Mesodermal cell (in vitro differentiated cells): ENCODE measurements around the gene ASH1L.

Experiments used
- H3K27ac ChIP-seq: 2 replicates; pipeline ENCODE4 v1.7.0; 2013; ENCODE audit warnings: mild to moderate bottlenecking, low read depth, low read length, moderate library complexity; ENCODE audit not compliant: severe bottlenecking
- H3K36me3 ChIP-seq: 2 replicates; pipeline ENCODE4 v1.7.1; 2013; ENCODE audit warnings: mild to moderate bottlenecking, low read length, moderate library complexity; ENCODE audit not compliant: control insufficient read depth, insufficient read depth
- H3K4me1 ChIP-seq: one replicate; pipeline ENCODE4 v1.7.1; 2013; ENCODE audit warnings: mild to moderate bottlenecking, low read length; ENCODE audit not compliant: insufficient read depth, control insufficient read depth, poor library complexity, severe bottlenecking
- H3K4me3 ChIP-seq: 2 replicates; pipeline ENCODE4 v1.7.0; 2013; ENCODE audit warnings: low read length, control low read depth, mild to moderate bottlenecking; ENCODE audit not compliant: insufficient read depth, poor library complexity, severe bottlenecking; ENCODE audit errors: extremely low read depth
- H3K9me3 ChIP-seq: 2 replicates; pipeline ENCODE4 v1.7.1; 2013; ENCODE audit warnings: mild to moderate bottlenecking, low read length, moderate library complexity; ENCODE audit not compliant: control insufficient read depth
- WGBS, 2 experiments: methylation state at CpG; one replicate each; pipeline ENCODE4 v1.1.5; 2013; ENCODE audit warnings: missing lambda C conversion rate in 2 of 2; ENCODE audit not compliant: insufficient coverage in 2 of 2; 5-methylcytosine and 5-hydroxymethylcytosine counted together

Gene ASH1L

GRCh38 chr1:155471891-155472290 is 90.7 kb downstream of the ASH1L start:
- Histone ChIP-seq H3K9me3 (peaks cover 22% of the 10 kb centered on the region), H3K4me1 (peaks cover 6% of the 10 kb centered on the region), H3K27ac (no peak overlapping the region), H3K36me3 (peaks cover 37% of the 10 kb centered on the region), H3K4me3 (no peak overlapping the region)
- 91 to 99% methylated on average over 5 of the region's 5 CpGs for WGBS, 2 experiments

DNA sequence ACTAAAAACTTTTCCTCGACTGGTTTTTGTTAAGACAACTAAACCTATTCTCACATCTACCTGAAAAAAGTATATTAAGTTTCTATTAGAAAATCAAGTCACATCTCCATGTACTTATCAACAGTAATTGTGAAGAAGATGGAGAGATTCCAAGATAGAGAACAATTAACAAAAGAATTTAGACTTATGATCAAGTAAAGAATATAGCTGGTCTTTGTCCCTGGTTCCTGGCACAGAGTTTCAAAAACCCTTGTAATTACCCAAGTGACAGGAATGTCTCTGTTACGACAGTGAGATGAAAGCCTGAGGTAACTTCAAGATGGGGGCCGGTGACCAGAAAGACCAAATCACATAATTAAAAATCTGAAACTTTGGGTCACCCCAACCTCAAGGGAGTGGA is 91.6 kb downstream of the ASH1L start:
- Histone ChIP-seq H3K36me3 (peaks cover 35% of the 10 kb centered on the region), H3K9me3 (peaks cover 22% of the 10 kb centered on the region), H3K4me3 (no peak overlapping the region), H3K4me1 (peaks cover 6% of the 10 kb centered on the region), H3K27ac (no peak overlapping the region)
- 100% methylated on average over 1 of the region's 3 CpGs; no CpG with 5 or more reads in 1 of the 2 experiments for WGBS, 2 experiments

GRCh38 chr1:155466996-155467395 is 95.6 kb downstream of the ASH1L start:
- peak overlapping the region; percentile 57 for H3K27ac ChIP-seq

DNA sequence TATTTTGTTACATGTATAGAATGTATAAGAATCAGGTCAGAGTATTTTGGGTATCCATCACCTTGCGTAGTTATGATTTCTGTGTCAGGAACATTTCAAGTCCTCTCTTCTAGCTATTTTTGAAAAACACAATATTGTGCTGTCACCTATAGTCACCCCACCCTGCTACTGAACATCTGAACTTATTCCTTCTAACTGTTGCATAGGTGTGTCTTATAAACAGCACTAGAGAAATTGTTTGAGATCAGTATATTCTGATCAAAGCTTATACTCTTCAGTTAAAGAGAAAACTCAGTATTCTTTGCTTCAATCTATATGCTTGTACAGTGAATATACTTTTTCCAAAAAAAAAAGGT is 96.0 kb downstream of the ASH1L start:
- Histone ChIP-seq H3K9me3 (peaks cover 7% of the 10 kb centered on the region), H3K4me3 (no peak overlapping the region), H3K27ac (peak overlapping the region; percentile 16), H3K36me3 (peaks cover 12% of the 10 kb centered on the region), H3K4me1 (peaks cover 10% of the 10 kb centered on the region)
- 100% methylated on average over 1 of the region's 1 CpG; no CpG with 5 or more reads in 1 of the 2 experiments for WGBS, 2 experiments

More at GRCh38 chr1:155466996-155467395, 95.6 kb downstream of the ASH1L start:
- H3K4me1 ChIP-seq, result peaks cover 10% of the 10 kb centered on the region
- peaks cover 15% of the 10 kb centered on the region for H3K36me3 ChIP-seq
- peaks cover 11% of the 10 kb centered on the region for H3K9me3 ChIP-seq
- H3K4me3 ChIP-seq, result no peak overlapping the region

DNA sequence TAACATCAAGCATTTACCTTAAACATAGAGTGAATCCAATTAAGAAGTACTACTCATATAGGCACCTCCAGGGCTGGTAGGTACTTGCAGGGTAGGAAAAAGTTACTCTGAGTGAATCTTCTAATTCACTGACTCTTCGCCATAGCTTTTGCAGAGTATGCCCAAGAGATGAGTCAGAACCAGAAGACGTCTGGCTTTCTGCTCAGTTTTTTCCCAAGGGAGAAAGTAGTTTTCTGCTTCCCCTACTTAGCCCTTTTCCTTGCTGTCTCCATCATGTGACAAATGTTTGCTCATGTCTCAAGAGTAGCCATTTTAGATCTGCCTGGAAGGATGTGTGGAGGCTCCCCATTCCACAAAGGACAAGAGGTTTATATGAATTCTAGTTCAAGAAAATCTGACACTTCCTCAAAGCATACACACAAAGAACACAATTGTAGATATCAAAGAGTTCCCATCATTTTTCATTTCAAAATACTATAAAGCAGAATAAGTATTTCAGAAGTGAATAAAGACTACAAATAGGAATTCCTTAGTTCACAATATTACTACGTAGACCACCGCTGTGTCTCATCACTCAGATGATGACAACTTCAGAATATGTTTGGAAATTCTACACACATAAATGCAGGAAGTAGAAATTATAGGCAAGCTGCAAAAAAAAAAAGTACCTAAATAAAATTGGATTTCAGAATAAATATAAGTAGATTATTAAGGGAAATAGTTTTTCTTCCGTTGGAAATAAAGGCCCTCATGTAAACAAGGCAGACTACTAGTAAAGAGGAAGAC is 98.5 kb downstream of the ASH1L start:
- 80 to 83% methylated on average over 1 to 2 of the region's 5 CpGs for WGBS, 2 experiments

GRCh38 chr1:155458111-155458510 is 104.5 kb downstream of the ASH1L start:
- Histone ChIP-seq H3K9me3 (no peaks in the 10 kb centered on the region), H3K27ac (no peak overlapping the region), H3K4me3 (no peak overlapping the region), H3K4me1 (peaks cover 2% of the 10 kb centered on the region), H3K36me3 (peaks cover 25% of the 10 kb centered on the region)
- WGBS, 2 experiments, result 85 to 95% methylated on average over 4 of the region's 4 CpGs

More for the DNA sequence above, 98.5 kb downstream of the ASH1L start:
- Histone ChIP-seq H3K4me3 (no peak overlapping the region), H3K27ac (peak overlapping the region; percentile 70), H3K4me1 (peaks cover 10% of the 10 kb centered on the region), H3K9me3 (no peaks in the 10 kb centered on the region), H3K36me3 (peaks cover 9% of the 10 kb centered on the region)

GRCh38 chr1:155457266-155457665 is 105.3 kb downstream of the ASH1L start:
- H3K9me3 ChIP-seq, result no peaks in the 10 kb centered on the region
- H3K27ac ChIP-seq, result no peak overlapping the region
- H3K4me1 ChIP-seq, result peaks cover 2% of the 10 kb centered on the region
- peaks cover 27% of the 10 kb centered on the region for H3K36me3 ChIP-seq
- no peak overlapping the region for H3K4me3 ChIP-seq
- 100% methylated on average over 1 of the region's 2 CpGs; no CpG with 5 or more reads in 1 of the 2 experiments for WGBS, 2 experiments

GRCh38 chr1:155455588-155456195 is 106.9 kb downstream of the ASH1L start:
- Histone ChIP-seq H3K9me3 (no peaks in the 10 kb centered on the region), H3K27ac (no peak overlapping the region), H3K4me3 (no peak overlapping the region), H3K36me3 (peaks cover 31% of the 10 kb centered on the region), H3K4me1 (peaks cover 2% of the 10 kb centered on the region)
- no CpG with 5 or more reads among the region's 1 CpG for WGBS, 2 experiments

- H3K36me3 ChIP-seq, result peaks cover 30% of the 10 kb centered on the region
- H3K4me1 ChIP-seq, result peaks cover 2% of the 10 kb centered on the region
- H3K27ac ChIP-seq, result no peak overlapping the region
- WGBS, 2 experiments, result no CpG with 5 or more reads among the region's 1 CpG
- no peak overlapping the region for H3K4me3 ChIP-seq
- H3K9me3 ChIP-seq, result no peaks in the 10 kb centered on the region
These were observed 108.5 kb downstream of the ASH1L start for GRCh38 chr1:155454096-155454495.

DNA sequence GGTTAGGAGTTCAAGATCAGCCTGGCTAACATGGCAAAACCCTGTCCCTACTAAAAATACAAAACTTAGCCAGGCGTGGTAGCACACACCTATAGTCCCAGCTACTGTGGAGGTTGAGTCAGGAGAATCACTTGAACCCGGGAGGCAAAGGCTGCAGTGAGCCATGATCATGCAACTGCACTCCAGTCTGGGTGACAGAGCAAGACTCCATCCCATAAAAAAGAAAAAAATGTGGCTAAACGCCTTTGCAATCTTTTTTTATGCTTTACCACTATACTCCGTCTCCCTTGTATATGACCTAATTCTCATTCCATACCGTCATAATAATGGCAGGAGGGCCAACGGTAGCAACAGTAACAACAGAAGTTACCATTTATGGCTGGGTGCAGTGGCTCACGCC is 109.5 kb downstream of the ASH1L start:
- H3K36me3 ChIP-seq, result peaks cover 26% of the 10 kb centered on the region
- H3K9me3 ChIP-seq, result no peaks in the 10 kb centered on the region
- H3K27ac ChIP-seq, result no peak overlapping the region
- H3K4me1 ChIP-seq, result peaks cover 2% of the 10 kb centered on the region
- no peak overlapping the region for H3K4me3 ChIP-seq
- WGBS, 2 experiments, result 89% methylated on average over 5 to 7 of the region's 7 CpGs

DNA sequence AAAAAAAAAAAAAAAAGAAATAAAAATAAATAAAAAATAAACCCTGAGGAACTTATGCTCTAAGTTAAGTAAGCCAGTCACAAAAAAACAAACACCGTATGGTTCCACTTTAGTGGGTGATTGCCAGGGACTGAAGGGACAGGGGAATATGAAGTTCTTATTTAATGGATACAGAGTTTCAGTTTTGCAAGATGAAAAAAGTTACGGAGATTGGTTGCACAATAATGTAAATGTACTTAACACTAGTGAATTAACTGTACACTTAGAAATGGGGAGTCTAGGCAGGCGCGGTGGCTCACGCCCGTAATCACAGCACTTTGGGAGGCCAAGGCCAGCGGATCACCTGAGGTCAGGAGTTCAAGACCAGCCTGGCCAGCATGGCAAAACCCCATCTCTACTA is 111.4 kb downstream of the ASH1L start:
- 90 to 100% methylated on average over 1 to 7 of the region's 7 CpGs for WGBS, 2 experiments
- H3K4me1 ChIP-seq, result peaks cover 2% of the 10 kb centered on the region
- peaks cover 30% of the 10 kb centered on the region for H3K36me3 ChIP-seq
- no peak overlapping the region for H3K4me3 ChIP-seq
- no peaks in the 10 kb centered on the region for H3K9me3 ChIP-seq
- H3K27ac ChIP-seq, result no peak overlapping the region
